DMS79 treated with DMSO at 0.1 percent for 48 hours (cell line): ENCODE data around the gene PHACTR1.

Source experiments
- DNase-seq: peaks from one replicate; lab custom pipeline; 2025; lab: John Stamatoyannopoulos, UW

PHACTR1 gene

DNA sequence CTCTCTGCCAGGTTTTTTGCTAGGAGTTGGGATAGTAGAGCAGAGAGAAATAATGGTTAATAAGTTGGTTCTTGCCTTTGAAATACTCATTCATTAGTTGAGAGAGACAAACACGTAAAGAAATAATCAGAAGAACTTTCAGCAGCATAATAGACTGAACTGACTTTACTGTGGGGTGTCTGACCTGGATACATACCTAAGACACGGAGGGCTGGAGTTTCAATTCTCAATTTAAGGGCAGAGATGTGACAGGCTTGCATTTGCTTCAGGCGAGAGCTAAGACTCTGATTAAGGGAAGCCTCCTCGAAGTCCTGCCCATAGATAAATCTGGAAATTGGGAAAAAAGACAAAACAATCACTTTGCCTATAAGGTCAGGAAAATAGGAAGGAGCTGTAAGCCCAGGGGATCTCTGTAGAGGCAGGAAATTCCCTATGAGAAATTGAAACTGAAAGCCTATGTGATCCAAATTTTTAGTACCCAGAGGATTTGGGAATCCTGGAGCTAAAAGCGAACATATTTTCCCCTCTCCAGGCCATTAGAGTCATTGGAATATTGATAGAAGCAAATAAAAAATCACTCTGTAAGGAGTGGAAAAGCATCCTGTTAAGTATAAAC is 276.8 kb downstream of the PHACTR1 start:
- no peak for DNase-seq

- no peak for DNase-seq
These were observed 278.9 kb downstream of the PHACTR1 start for GRCh38 chr6:12995419-12995818.

DNA sequence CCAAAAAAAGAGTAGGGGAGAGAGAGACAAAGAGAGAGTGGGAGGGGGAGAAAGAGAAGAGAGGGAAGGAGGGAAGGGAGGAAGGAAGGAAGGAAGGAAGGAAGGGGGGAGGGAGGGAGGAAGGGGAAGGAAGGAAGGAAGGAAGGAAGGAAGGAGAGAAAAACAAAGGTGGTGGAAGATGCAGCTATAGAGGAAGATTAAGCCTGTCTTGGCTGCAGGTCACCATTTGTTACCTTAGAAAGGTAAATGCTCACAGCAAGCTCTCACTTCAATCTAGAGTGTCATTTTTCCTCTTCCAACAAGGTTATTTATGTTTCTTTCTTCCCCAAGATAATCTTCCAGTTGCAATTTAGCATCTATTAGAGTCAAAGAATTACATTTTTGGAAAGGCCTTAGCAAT is 284.0 kb downstream of the PHACTR1 start:
- no peak for DNase-seq

GRCh38 chr6:13001927-13002326 is 285.4 kb downstream of the PHACTR1 start:
- no peak for DNase-seq

DNA sequence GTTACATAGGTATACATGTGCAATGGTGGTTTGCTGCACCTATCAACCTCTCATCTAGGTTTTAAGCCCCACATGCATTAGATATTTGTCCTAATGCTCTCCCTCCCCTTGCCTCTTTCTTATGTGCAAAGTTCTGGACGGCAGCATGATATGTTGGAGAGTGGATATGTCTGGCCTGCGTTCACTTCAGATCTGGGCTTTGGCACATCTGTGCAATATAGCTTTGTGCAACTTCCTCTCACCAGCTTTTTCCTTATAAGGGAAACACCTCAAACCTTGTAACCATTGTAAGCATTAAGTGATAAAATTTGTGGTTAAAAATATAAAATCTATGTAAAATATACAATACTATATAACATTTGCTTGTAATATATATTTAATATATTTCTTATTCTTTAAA is 288.0 kb downstream of the PHACTR1 start:
- DNase-seq = no peak

- no peak for DNase-seq
These were observed 289.4 kb downstream of the PHACTR1 start for GRCh38 chr6:13005994-13006393.

- DNase-seq = no peak
These were observed 290.2 kb downstream of the PHACTR1 start for GRCh38 chr6:13006578-13007300.

DNA sequence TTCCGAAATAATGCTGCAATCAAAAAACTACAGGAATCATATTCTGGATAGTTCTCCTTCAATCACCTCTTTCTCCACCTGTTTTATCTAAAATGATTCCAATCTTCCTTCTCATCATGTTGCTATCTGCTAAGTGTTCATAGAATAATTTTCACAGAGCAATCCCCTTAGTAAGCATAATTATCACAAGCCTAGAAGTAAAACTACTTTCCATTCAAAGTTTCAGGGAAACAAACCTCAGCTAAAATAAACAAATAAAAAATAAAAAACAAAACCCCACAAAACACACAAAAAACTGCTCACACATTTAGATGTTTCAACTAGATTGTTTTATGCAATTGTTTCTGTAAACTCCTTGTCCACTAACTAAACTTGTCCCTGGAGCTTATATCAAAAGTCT is 291.2 kb downstream of the PHACTR1 start:
- no peak for DNase-seq

DNA sequence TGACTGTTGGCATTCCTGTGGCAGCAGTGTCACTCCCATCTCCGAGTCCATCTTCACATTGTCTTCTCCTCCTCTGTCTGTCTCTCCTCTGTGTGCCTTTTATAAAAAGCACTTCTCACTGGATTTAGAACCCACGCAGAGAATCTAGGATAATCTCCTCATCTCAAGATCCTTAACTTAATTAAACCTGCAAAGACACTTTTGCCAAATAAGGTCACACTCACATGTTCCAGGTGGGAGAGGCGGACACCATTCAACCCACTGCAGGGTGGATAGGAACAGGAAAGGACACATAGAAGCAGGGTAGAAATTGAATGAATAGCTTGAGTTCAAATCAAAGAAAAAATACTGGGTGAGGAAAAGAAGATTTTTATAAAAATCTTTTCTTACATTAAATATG is 292.5 kb downstream of the PHACTR1 start:
- no peak for DNase-seq

- no peak for DNase-seq
These were observed 292.9 kb downstream of the PHACTR1 start for GRCh38 chr6:13009461-13009860.

DNA sequence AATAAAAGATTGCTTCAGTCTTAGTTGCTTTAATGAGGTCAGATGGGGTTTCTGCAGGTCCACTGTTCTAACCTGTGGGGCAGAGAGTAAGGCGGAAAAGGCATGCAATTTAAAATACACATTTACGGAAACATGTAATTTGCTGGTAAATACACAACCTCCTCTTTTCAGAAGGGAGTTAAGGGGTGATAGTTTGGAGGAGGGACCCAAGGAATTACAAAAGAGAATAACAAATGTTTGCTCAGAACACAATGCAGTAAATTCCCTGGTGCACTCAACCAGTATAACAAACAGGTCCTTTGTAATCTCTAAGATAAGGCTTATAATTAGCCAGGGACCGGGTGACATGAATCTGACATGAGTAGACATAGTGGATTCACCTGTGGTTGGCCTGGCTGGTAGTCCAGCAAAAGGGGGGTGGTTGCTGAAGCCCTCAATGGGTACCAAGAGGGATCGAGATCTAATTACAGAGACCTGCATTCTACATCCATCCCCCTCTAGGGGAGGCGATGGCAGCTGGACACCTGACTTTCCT is 295.1 kb downstream of the PHACTR1 start:
- DNase-seq = no peak

- peak; percentile 1 for DNase-seq
These were observed 295.7 kb downstream of the PHACTR1 start for GRCh38 chr6:13012296-13012695.

DNA sequence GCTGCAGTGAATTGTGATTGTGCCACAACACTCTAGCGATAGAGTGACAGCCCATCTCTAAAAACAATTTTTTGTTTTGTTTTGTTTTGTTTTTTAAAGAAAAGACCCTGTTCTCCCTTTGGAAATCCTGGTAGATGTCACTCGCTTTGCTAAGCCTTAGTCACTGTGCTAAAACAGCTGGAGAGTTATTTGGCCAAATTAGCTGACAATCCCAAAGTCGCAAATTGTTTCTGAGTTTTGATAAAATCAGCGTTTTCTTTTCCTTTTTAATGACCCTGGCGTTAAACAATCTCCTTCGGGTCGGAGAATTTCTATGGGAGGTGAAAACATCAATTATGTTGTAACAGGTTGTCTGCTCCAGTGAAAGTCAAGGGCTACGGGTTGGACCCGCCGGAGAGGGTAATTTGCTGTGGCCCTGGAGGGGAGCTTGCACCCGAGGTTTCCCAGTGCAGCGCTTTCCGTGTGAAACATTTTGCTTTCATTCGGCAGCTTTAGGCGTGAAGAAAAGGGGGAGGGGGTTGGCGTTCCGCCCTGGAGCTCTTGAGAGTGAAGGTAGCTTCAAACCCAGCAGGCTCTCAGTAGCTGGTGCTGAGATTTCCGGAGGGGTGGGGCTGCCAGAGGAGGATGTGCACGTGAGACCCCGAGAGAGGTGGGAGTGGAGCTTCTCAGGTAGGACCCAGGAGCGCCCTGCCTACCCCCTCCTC is 296.6 kb downstream of the PHACTR1 start:
- peak; percentile 5 for DNase-seq

DNA sequence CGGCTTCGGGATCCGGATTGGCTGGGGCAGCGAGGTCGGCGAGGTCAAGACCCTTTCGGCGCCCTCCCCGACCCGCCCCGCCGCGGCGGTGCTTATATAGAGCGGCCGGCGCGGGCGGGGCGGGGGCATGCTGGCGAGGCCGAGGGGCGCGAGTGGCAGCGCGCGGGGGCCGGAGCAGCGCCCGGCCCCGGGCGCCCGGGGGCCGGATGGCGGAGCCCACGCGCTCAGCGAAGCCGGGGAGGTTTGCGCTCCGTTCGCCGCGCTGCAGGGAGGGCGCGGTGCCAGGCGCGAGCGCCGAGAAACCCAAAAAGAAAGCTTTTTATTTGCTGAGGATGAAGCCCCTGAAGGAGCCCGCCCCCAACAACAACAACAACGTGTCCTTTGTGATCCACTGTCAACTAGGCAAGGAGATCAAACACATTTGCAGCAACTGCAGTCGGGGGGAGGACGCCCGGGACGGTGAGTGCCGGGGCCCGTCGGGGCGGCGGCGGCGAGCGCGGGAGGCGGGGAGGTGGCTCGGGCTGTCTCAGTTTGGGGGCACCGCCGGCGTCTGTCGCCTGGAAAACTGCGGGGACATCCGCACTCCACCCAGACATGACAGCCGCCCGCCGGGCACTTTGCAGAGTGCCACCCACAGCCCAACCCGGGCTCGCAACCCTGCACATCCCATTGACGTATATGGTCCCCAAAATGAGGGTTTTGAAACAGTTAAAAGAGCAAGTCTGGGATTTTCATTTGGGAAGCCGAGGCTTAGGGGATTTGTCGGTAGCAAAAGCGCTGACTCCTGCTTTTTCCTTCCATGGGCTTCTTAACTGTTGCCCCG is 297.3 kb downstream of the PHACTR1 start:
- DNase-seq = no peak

DNA sequence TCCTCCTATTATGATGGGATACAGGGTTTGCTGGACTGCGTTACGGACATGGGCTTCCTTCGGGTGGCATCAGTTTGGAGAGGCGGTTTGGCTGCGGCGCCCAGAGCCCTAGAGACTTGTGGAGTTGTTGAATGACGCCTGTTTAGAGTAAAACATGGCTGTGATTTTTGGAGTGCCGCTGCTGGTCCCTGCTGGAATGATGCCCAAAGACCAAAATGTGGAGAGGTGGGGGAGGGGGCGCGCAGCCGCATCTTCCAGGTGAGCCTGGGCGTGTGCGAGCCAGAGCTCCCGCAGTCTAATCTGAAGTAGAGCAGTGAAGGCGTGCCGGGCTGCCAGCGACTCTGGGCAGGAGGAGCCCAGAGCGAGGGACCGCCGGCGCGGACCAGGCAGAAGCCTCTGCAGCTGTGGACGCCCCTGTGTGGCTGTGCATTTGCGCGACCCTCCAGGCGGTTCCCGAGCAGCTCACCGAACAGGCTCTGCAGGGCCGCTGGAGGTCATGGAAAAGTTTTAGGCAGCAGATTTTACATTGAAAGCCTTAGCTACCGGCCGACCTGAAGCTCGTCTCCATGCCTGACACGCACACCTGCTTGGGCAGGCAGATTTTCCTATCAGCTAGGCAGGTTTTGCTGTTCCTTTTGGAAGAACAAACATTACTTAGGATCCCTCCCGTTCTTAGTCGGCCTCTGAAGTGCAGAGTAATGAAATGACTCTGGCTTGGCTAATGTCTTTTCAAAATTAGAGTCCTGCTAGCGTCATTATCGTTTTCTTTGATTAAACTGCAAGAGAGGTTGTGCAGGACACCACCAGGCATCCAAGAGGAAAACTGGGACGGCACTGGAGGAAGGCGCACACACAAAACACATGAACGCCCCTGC is 298.2 kb downstream of the PHACTR1 start:
- DNase-seq = peak; percentile 48

DNA sequence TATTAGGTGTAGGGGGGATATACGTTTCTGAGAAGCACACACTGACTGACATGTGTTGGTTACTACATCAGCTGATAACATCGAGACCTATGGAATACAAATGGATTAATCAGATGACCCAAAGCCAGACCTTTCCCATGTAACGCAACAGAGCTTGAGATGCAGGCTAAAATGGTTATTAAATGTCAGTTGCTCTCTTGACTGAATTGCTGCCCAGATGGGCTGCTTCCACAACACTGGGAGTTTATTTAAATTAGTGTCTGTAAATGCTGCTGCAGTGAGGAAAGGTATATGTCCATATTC is 298.8 kb downstream of the PHACTR1 start:
- no peak for DNase-seq

DNA sequence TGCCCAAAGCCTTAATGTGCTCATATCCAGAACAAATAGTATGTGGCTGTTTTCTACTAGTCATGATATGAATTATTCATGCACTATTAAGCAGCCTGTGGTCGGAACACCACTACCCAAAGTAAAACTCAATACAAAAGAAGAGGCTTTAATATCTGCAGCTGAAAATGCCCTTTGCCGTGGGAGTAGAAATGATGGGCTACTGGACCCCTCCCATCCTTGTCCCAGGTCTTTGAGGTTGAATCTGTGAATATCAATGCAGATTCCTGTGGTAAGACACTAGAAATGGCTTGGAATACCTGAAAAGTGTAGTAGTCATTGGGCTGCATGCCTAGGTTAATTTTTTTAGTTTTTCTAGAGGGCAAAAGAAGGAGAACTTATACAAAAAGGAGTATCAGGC is 308.0 kb downstream of the PHACTR1 start:
- no peak for DNase-seq

DNA sequence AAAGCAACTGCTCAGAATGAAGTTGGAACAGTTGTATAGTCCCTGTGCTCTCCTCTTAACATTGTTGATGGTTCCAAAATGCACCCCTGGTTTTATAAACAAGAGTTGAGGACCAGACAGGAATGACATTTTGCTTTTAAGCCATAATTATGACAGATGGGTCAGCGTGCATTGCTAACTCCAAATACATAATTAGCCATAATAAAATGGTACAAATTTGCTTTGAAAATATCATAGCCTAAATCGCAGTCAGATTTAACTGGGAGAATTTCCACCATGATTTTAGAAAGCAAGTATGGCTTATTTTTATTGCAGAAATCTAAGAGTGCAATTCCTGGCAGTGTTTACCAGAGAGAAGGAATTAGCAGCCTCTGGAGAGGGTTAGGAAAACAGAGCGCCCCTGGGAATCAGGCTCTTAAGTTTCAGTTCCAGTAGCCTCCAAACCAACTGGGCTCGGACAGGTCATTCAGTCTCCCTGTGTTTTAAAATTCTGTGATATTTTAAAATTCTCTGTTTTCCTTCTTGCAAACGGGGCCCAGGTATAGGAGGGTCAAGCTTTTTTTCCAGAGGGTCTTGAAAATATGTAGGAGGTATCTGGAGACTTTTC is 309.4 kb downstream of the PHACTR1 start:
- DNase-seq = no peak

DNA sequence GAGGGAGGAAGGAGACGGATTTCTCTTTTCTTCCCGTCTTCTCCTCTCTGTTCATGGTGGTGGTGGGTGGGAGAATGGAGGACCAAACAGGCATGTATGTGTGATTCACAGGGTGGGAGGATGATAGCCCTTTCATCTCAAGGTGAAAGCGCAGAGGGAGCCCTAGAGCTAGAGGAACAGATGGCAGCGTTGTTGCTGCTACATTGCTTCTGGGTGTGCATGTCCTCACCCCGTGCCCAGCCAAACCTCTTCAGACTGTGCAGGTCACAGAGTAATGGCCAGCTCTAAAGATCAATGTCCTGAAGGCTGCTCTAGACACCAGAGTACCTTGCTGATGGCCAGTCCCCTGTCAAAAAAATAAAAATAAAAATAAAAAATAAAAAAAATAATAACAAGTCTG is 310.0 kb downstream of the PHACTR1 start:
- DNase-seq = no peak

GRCh38 chr6:13027207-13027606 is 310.6 kb downstream of the PHACTR1 start:
- DNase-seq = no peak

DNA sequence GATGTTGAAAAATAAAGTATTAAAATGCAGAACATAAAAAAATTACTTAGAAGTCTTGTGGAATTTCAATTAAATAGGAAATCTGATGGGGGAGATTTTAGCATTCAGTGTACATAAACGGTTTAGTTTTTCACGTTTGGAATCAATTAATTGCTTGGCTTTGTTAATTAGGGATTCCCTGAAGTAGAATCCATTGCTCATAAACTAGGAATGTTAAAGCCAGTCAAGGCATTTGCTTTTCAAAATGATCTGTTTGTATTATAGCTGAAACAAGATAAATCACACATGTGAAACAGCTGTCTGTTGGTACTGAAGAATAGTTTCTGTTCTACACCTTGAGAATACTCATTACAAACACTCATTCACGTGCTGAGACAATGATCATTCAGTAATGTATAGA is 313.8 kb downstream of the PHACTR1 start:
- DNase-seq = no peak
